GM12875 (cell line): Measurements from ENCODE around the gene CHMP6.

Experiments used
- H3K4me3 ChIP-seq: one replicate; pipeline ENCODE4 v1.5.1; 2011; ENCODE audit warnings: low read depth, low read length, control low read depth
- TF ChIP-seq, protein P1 (sequence below): IDR thresholded peaks from 2 replicates; pipeline ENCODE4 v1.5.1; 2011; ENCODE audit warnings: low read depth, mild to moderate bottlenecking, control low read depth, inconsistent platforms, low read length, moderate library complexity, borderline replicate concordance; ENCODE audit not compliant: insufficient read depth

Gene CHMP6

DNA sequence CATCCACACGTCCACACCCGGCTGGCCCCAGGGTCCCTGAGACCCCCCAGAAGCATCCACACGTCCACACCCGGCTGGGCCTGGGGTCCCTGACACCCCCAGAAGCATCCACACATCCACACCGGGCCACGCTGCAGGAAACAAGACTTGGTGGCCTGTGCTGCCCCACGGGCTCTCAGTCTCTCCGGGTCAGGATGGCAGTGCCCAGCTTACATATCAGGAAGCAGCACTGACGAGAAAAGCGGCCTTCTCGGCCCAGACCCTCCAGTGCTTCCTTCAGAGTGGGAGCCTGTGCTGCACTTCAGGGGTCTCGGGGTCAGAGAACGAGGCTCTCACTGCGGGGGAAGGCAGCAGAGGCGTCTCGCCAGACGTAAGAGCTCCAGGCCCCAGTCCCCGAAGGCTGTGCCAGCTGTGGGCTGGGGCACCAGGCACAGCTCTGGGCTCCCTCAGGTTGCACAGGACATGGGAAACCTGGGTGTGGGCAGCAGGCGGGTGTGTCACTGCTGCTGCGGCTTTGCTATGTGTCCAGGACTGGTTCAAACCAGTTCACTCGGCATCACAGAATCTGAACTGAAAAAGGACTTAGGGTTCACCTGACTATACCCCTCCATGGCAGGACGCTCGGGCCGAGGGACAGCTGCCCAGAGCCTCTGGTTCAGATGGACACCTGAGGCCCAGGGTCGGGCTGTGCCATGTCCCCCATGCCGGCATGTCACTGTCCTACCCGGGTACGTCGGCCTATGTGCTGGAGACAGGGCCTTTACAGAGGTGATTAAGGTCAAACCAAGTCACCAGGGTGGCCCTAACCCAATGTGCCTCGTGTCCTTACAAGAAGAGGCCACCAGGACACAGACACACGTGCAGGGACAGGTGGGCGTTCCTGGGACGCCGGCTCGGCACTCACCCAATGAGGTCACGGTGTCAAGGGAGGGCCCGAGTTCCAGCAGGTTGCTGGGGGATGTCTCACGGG, 40.2 kb upstream of the CHMP6 start:
- TF ChIP-seq, protein P1, sequence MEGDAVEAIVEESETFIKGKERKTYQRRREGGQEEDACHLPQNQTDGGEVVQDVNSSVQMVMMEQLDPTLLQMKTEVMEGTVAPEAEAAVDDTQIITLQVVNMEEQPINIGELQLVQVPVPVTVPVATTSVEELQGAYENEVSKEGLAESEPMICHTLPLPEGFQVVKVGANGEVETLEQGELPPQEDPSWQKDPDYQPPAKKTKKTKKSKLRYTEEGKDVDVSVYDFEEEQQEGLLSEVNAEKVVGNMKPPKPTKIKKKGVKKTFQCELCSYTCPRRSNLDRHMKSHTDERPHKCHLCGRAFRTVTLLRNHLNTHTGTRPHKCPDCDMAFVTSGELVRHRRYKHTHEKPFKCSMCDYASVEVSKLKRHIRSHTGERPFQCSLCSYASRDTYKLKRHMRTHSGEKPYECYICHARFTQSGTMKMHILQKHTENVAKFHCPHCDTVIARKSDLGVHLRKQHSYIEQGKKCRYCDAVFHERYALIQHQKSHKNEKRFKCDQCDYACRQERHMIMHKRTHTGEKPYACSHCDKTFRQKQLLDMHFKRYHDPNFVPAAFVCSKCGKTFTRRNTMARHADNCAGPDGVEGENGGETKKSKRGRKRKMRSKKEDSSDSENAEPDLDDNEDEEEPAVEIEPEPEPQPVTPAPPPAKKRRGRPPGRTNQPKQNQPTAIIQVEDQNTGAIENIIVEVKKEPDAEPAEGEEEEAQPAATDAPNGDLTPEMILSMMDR, result no peak
- no peak overlapping the region for H3K4me3 ChIP-seq

GRCh38 chr17:80952291-80952690, 39.4 kb upstream of the CHMP6 start:
- H3K4me3 ChIP-seq, result no peak overlapping the region
- TF ChIP-seq, protein P1, result no peak

- H3K4me3 ChIP-seq, result no peak overlapping the region
- TF ChIP-seq, protein P1, result no peak
These were observed 37.9 kb upstream of the CHMP6 start for GRCh38 chr17:80953471-80954315.

DNA sequence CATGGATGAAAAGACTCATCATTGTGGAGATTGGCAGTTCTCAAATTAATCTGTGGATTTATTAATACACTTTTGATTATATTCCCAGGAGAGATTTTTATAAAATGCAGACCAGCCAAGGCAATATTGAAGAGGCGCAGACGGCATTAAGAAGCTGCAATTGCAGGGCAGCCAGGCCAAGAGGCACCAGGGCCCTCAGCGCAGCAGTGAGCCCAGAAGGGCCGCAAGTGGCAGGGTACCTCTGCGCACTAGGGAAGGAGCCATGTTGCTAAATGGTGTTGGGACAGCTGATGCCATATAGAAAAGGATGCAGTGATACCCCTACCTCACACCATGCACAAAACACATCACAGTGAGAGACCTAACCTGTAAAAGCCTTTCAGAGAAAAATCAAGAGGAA, 36.6 kb upstream of the CHMP6 start:
- no peak overlapping the region for H3K4me3 ChIP-seq
- TF ChIP-seq, protein P1, result no peak

DNA sequence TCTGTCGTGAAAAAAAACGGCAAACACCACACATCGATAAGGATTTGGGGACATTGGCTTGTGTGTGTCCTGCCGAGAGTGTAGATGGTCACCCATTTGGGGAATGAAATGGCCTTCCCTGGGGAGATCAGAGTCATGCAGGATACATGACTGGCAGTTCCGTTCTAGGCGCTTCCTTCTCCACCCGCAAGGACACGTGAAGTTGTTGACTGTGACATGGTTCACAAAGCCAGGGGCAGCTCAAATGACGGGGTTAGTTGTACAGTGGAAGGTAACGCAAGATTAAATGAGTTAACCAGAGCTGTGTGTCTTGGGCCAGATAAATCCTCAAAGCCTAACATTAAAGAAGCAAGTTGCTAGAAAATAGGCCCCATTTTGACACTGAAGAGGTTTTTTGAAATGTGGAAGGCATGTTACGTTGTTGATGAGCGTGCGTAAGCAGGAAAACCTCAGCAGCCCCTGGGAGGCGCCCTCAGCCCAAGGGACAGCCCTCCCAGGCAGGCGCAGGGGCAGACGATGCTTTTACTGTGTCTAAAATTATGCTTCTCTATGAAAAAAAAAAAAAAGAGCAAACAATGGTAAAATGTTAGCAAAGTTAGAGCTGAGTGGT, 35.9 kb upstream of the CHMP6 start:
- no peak overlapping the region for H3K4me3 ChIP-seq
- TF ChIP-seq, protein P1, result no peak

DNA sequence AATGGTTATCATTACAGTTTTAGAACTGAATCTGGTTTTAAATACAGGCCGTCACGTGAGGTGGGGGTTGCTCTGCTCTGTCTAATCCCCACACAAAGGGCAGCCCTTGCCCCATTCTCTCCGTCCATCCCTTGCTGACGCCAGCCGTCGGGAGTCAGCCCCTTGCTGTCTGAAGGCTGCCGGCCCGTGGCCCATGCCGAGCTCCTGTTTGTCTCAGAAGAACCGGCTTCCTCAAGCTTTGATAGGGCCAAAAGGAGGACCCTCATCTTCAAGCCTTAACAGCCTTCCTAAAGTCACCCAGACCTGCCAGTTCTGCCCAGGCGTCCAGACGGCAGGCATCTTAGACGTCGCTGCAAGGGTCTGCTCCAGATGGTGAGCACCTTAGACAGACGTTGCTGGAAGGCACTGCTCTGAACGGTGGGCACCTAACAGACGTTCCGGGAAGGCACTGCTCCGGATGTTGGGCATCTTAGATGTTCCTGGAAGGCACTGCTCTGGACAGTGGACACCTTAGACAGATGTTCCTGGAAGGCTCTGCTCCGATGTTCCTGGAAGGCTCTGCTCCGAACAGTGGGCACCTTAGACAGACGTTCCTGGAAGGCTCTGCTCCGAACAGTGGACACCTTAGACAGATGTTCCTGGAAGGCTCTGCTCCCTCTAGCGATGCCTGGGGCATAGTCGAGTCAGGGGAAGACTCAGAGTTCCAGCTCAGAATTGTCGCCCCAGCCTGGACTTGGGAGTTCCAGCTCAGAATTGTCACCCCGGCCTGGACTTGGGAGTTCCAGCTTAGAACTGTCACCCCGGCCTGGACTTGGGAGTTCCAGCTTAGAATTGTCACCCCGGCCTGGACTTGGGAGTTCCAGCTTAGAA, 35.1 kb upstream of the CHMP6 start:
- no peak overlapping the region for H3K4me3 ChIP-seq
- TF ChIP-seq, protein P1, result no peak
